ENCODE measurements around the gene HCAR2. TPM values are rescaled to one million over a fixed set of nuclear protein-coding genes. Genes with fewer than 3 reads are reported as not detected.
"Not testable (repeated sequence)": the region's sequence is repeated elsewhere in the genome, so short reads cannot be mapped to it uniquely, and the experiment has no call there.

Gene HCAR2
- total and polyA plus RNA-seq, 2 of the 4 experiments (the other 2 are of a cell fraction) = not detected

GRCh38 chr12:122656298-122656697, 46.9 kb downstream of the HCAR2 start:
- 100% methylated on average over 1 of the region's 3 CpGs; no CpG with 5 or more reads in 1 of the 2 experiments for WGBS, 2 experiments (ENCODE audit: extremely low coverage in 2 of 2, insufficient read length in 1 of 2)
- Histone ChIP-seq H2BK20ac (ENCODE audit: low read depth, low read length) (no peak overlapping the region), H3K18ac (ENCODE audit: low read depth, low read length) (no peak overlapping the region), H4K8ac (ENCODE audit: low read depth in 2 of 2, low read length in 2 of 2) (no peak overlapping the region), H3K4me3 (ENCODE audit: insufficient read depth, low read depth, low read length) (no peak overlapping the region), H3K14ac (replicated peaks; ENCODE audit: low read depth, low read length) (no peak overlapping the region), H3K23ac (ENCODE audit: low read depth, low read length) (no peak overlapping the region), H2AFZ (replicated peaks; ENCODE audit: low read length, poor library complexity) (no peak overlapping the region), H3K9me3 (ENCODE audit: control insufficient read depth, insufficient read depth, low read length) (no peaks in the 10 kb centered on the region), H3K27ac (ENCODE audit: insufficient read depth, low read length) (no peak overlapping the region), H3K56ac (ENCODE audit: extremely low read depth, insufficient read depth, low read length) (no peak overlapping the region), H2BK120ac (ENCODE audit: low read depth, low read length) (no peak overlapping the region), H3K4me1 (ENCODE audit: control insufficient read depth, insufficient read depth, low read length) (no peaks in the 10 kb centered on the region), H3K9me1 (ENCODE audit: insufficient read depth, low read length) (no peaks in the 10 kb centered on the region), H4K20me1 (ENCODE audit: insufficient read depth, low read length) (no peaks in the 10 kb centered on the region), H2AK9ac (replicated peaks; ENCODE audit: low read depth, low read length, poor library complexity) (no peak overlapping the region), H3K27me3 (ENCODE audit: control insufficient read depth, insufficient read depth, low read length) (no peaks in the 10 kb centered on the region), H3K4me2 (ENCODE audit: low read depth, low read length) (no peak overlapping the region), H4K91ac (ENCODE audit: insufficient read depth, low read depth, low read length) (no peak overlapping the region), H3K36me3 (ENCODE audit: control insufficient read depth, insufficient read depth, low read length) (no peaks in the 10 kb centered on the region), H2BK5ac (ENCODE audit: low read depth, low read length, poor library complexity, severe bottlenecking) (no peak overlapping the region), H3K9ac (ENCODE audit: low read depth, low read length) (no peak overlapping the region), H2AK5ac (ENCODE audit: low read depth, low read length) (no peak overlapping the region), H2BK15ac (ENCODE audit: low read depth, low read length) (no peak overlapping the region), H4K5ac (ENCODE audit: low read depth, low read length) (no peak overlapping the region), H3K79me1 (ENCODE audit: low read depth in 1 of 2, low read length in 2 of 2) (no peaks in the 10 kb centered on the region), H3K4ac (ENCODE audit: low read depth, low read length) (no peak overlapping the region)
- dilution Hi-C loops (cut with HindIII; ENCODE audit: low sequenced_read_pairs, unreplicated experiment) (no loop called here), in situ Hi-C loops (cut with MboI; ENCODE audit: low sequenced_read_pairs) (no loop called here), intact Hi-C loops (cut with micrococcal nuclease) (no loop called here)
- ATAC-seq (ENCODE audit: low read depth) (no peak), DNase-seq (no peak)
- TF ChIP-seq MAFK (IDR thresholded peaks at IDR 0.05; ENCODE audit: low read depth, low read length) = no peak
- TF ChIP-seq RCOR1 (IDR thresholded peaks at IDR 0.05; ENCODE audit: insufficient replicate concordance, low read length) = no peak
- ChIA-PET CTCF (interaction anchor here (1.2 kb wide), 1 partner anchor 97 kb away, joined by 3 read pairs; no protein-coding TSS in a partner anchor), POLR2A (ENCODE audit: unreplicated experiment) (no interaction called here)
- BruUV-seq (replicated peaks) = no TSS peak

GRCh38 chr12:122653291-122653690, 49.9 kb downstream of the HCAR2 start:
- H2AFZ ChIP-seq (replicated peaks; ENCODE audit: low read length, poor library complexity); H2AK5ac ChIP-seq (ENCODE audit: low read depth, low read length); H3K9ac ChIP-seq (ENCODE audit: low read depth, low read length); H3K27me3 ChIP-seq (ENCODE audit: control insufficient read depth, insufficient read depth, low read length); DNase-seq; H3K23ac ChIP-seq (ENCODE audit: low read depth, low read length); H3K27ac ChIP-seq (ENCODE audit: insufficient read depth, low read length); H4K8ac ChIP-seq (ENCODE audit: low read depth in 2 of 2, low read length in 2 of 2); H3K4me3 ChIP-seq (ENCODE audit: insufficient read depth, low read depth, low read length); H4K91ac ChIP-seq (ENCODE audit: insufficient read depth, low read depth, low read length); H3K14ac ChIP-seq (replicated peaks; ENCODE audit: low read depth, low read length); H3K79me1 ChIP-seq (ENCODE audit: low read depth in 1 of 2, low read length in 2 of 2); POLR2A ChIA-PET (ENCODE audit: unreplicated experiment); H3K4ac ChIP-seq (ENCODE audit: low read depth, low read length); H4K20me1 ChIP-seq (ENCODE audit: insufficient read depth, low read length); H3K18ac ChIP-seq (ENCODE audit: low read depth, low read length); dilution Hi-C loops (cut with HindIII; ENCODE audit: low sequenced_read_pairs, unreplicated experiment); H3K4me2 ChIP-seq (ENCODE audit: low read depth, low read length); H4K5ac ChIP-seq (ENCODE audit: low read depth, low read length); ATAC-seq (ENCODE audit: low read depth); H2AK9ac ChIP-seq (replicated peaks; ENCODE audit: low read depth, low read length, poor library complexity); H3K36me3 ChIP-seq (ENCODE audit: control insufficient read depth, insufficient read depth, low read length); H3K9me3 ChIP-seq (ENCODE audit: control insufficient read depth, insufficient read depth, low read length); H3K9me1 ChIP-seq (ENCODE audit: insufficient read depth, low read length); H2BK5ac ChIP-seq (ENCODE audit: low read depth, low read length, poor library complexity, severe bottlenecking); H2BK15ac ChIP-seq (ENCODE audit: low read depth, low read length); in situ Hi-C loops (cut with MboI; ENCODE audit: low sequenced_read_pairs); H3K56ac ChIP-seq (ENCODE audit: extremely low read depth, insufficient read depth, low read length); H2BK20ac ChIP-seq (ENCODE audit: low read depth, low read length); H3K4me1 ChIP-seq (ENCODE audit: control insufficient read depth, insufficient read depth, low read length); intact Hi-C loops (cut with micrococcal nuclease); BruUV-seq (replicated peaks); H2BK120ac ChIP-seq (ENCODE audit: low read depth, low read length): not testable (repeated sequence)
- CTCF ChIA-PET = interaction anchor here (0.6 kb wide), 1 partner anchor 67 kb away, joined by 5 read pairs; no protein-coding TSS in a partner anchor
- WGBS, 2 experiments (ENCODE audit: extremely low coverage in 2 of 2, insufficient read length in 1 of 2) = no CpG with 5 or more reads among the region's 8 CpGs
